Limb (tissue), 2 donors: ENCODE measurements around the gene CCDC74A.
A peak's percentile ranks its signal among the peaks of the same experiment; 100 is the strongest.
"Not testable (repeated sequence)": the region's sequence is repeated elsewhere in the genome, so short reads cannot be mapped to it uniquely, and the experiment has no call there.

Source experiments
- DNase-seq, 2 donors: peaks; one replicate each; pipeline ENCODE4 v3.0.0-alpha.2; 2016; ENCODE audit errors: extremely low spot score in 2 of 2

CCDC74A gene

DNA sequence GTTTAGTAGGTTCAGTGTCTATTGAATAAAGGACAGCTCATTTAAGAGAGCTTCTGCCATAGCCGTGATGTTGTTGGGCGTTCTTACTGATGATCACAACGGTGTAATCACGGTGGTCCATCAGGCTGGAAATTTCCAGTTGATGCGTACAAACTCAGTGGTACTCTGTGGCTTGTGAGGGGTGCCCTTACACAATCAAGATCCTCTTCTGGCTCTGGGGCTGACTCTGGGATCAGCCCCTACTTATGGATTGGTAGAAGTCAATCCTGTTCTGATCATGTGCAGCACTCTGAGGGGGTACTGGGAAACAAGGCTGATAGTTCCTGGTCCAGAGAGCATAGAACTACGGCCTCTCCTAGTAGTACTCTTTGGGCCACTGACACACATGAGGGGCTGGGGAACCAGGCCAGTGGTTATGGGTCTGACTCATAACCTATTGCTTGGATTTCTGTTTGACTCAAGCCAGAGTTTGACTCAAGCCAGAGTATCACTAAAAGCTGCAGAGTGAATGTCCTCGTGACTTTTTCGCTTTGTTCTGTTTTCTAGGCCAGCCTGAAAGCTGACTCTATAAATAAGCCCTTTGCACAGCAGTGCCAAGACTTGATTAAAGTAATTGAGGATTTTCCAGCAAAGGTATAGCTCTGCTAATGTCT is 29.2 kb upstream of the CCDC74A start:
- not testable (repeated sequence) for DNase-seq

- not testable (repeated sequence) for DNase-seq
Measured at GRCh38 chr2:131503587-131503986, 24.1 kb upstream of the CCDC74A start.

DNA sequence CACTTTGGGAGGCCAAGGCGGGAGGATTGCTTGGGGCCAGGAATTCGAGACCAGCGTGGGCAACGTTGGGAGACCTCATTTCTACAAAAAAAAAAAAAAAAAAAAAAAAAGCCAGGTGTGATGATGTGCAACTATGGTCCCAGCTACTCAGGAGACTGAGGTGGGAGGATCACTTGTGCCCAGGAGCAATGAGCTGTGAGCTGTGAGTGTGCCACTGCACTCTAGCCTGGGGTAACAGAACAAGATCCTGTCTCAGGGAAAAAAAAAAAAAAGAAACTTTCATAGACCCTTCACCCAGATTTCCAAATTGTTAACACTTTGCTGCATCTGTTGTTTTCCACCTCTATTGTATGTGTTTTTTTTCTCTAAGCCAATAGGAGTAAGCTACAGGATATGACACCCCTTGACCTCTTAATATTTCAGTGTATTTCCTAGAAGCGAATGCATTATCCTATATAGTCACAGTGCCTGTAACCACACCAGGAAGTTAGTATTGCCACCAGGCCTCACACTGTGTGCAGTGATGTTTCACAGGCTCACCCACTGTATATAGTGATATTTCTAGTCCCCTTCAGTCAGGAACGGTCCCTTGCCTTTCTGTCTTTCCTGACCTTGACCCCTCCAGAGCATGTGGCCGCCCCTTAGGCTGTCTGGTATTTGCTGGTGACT is 23.5 kb upstream of the CCDC74A start:
- DNase-seq = not testable (repeated sequence)

DNA sequence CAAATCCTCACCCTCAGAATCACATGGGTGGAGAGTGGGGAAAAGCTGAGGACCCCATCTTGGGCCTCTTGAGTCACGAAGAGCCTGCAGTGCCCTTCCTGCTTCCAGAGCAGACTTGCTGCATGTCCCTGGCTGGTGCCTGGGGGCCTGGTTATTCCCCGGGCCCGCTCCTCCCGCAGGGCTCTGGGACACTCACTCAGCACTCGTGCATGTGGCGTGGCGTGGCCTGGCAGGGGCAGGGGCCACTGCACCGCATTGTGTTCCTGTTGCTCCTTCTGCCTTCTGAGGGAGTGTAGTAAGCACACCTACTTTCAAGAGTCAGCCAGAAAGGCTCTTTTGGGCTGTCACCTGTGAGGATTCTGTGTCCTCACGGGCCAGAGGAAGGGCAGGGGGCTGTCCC is 18.1 kb upstream of the CCDC74A start:
- no peak for DNase-seq

- not testable (repeated sequence) for DNase-seq
Measured at GRCh38 chr2:131511291-131511968, 16.3 kb upstream of the CCDC74A start.

- DNase-seq = not testable (repeated sequence)
Measured at GRCh38 chr2:131511969-131512870, 15.5 kb upstream of the CCDC74A start.

- DNase-seq = not testable (repeated sequence)
Measured at GRCh38 chr2:131514408-131515166, 13.1 kb upstream of the CCDC74A start.

DNA sequence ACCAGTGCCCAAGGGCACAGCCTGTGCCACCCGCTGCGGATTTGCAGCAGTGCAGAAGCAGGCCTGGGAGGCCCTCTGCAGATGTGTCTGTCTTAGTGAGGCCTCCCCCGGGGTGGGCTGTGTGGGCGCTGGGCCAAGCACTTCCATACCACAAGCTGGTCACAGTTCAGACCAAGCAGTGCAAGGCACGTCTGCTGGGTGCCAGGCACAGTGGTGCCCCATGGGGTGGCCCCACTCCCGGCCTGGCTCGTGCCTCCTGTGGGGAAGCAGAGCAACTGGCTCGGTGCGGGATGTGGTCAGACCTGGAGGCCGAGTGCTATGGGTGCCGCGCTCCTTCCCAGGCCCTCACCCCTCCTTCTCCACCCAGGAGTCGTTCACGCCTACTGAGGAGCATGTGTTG is 12.5 kb upstream of the CCDC74A start:
- DNase-seq = not testable (repeated sequence)

- no peak for DNase-seq
Measured at GRCh38 chr2:131516011-131516410, 11.7 kb upstream of the CCDC74A start.

GRCh38 chr2:131516621-131517020 is 11.1 kb upstream of the CCDC74A start:
- DNase-seq = not testable (repeated sequence)

DNA sequence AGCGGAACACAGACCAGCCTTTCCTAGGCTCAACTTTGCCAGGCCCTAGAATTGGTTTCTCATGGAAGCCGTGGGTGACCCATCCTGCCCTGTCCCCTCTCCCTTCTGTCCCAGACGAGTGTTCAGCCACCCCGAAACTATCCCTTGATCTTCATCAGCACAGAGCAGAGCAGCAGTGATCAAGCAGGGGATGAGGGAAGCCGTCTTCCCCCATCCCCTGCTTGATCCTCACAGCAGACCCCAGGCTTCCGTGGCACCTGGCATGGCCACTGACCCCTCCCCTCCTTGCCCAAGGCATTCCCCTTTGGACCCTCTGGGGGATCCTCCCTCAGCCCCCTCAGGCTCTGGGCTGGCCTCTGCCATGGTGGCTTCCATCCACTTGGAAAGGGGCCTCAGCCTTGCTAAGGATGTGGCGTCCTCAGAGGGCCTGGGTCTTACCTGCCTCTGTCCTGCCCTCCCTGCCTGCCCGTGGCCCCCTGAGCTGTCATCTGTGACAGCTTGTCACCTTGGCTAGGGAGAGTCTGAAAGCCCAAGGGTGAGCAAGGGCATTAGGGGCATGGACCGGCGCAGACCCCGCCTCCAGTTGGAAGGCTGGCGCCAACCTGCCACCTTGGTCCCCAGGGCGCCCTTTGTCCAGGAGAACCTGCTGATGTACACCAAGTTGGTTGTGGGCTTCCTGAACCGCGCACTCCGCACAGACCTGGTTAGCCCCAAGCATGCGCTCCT is 10.4 kb upstream of the CCDC74A start:
- DNase-seq = no peak

- DNase-seq = not testable (repeated sequence)
Measured at GRCh38 chr2:131517856-131518255, 9.8 kb upstream of the CCDC74A start.

DNA sequence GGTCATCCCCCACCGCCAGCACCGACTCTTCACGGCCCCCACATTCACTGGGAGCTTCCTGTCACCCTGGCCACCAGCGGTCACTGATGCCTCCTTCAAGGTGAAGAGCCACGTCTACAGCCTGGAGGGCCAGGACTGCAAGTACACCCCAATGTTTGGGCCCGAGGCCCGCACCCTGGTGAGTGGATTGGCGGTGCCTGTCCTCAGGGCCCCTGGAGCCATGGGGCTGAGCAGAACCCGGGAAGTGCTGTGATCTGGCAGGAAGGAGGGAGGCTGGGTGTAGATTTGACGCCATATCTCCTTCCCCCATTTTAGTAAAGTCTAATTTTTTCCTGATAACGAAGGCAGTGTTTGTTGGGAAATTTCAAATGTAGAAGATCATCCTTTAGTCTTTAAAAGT is 9.2 kb upstream of the CCDC74A start:
- not testable (repeated sequence) for DNase-seq

DNA sequence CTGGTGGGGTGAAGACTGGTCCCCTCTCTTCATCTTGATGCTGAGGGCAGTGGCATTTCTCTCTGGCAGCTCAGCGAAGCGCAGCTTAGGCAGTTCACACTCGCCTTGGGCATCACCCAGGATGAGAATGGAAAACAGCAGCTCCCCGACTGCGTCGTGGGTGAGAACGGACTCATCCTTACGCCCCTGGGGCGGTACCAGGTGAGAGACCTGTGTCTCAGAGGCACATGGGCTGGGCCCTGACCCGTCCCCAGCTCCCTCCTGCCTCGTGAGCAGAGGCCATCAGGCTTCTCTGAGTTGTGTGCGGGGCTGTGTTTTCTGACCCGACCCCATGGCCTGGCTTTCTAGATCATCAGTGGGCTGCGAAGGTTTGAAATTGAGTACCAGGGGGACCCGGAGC is 8.2 kb upstream of the CCDC74A start:
- DNase-seq = no peak

- DNase-seq = not testable (repeated sequence)
Measured at GRCh38 chr2:131519871-131520470, 7.7 kb upstream of the CCDC74A start.

DNA sequence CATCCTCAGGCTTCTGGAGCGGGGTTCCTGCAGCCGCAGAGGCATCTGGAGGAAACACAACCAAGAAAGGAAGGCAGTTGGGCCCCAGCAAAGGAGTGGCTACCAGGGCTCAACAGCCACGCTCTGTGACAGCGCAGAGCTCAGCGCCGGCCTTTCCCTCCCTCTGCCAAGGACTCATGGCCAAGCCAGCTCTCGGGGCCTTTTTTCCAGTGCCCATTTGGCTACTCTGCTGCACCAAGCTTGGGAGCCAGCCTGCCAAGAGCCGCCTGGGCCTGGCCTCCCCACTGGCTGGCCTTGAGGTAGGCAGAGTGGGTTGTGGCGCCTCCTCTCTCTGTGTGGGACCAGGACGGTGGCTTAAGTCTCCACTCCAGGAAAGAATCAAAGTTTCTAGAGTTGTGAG is 7.2 kb upstream of the CCDC74A start:
- DNase-seq = no peak

DNA sequence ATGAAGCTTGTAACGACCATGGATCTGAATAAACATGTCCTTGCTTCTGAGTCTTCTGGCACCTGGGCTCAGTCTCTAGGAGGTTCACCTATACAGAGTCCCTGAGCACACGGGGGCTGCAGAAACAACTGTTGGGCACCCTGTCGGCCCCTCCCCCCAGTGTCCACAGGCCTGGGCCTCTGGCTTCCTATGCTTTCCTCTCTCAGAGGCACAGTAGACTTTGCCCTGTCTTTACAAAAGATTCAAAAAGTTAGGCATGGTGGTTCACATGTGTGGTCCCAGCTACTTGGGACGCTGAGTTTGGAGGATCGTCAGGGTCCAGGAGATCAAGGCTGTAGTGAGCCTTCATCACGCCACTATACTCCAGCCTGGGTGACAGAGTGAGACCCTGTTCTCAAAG is 6.2 kb upstream of the CCDC74A start:
- DNase-seq = not testable (repeated sequence)

DNA sequence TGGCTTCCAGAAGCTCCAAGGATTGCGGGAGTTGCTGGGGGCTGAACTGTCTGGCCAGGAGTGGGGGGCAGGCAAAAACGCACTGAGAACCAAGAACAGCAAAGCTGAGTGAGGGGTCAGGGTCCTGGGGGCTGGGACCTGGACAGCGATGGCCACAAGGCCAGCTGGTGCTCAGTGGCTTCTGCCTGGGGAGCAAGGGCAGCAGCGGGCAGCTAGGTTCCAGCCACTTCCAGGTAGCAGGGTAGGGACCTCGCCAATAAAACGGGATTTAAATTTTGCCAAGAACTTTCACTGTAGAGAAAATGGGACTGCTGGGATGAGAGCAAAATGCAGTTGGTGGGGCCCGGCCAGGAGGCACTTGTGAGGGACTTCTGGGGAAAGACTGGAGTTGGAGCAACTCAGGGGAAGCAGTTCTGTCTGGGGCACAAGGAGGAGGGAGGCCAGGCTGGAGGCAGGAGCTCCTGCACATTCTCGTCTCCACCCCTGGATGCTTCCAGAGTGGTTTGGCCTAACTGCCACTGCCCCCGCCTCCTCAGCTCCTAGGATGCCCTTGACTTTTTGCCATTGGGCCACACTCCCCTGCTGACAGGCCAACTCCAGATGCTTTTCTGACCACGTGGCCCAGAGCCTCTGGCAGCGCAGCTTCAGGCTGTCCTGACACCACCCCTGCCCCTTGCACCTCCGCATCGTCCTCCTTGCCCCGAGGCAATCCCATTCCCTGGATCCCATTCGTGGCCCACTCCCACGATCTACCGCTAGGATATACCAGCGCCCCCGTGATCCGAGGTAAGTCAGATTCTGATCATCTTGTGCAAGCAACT is 5.5 kb upstream of the CCDC74A start:
- DNase-seq = peak in 1 of 2 donors; percentile 19

DNA sequence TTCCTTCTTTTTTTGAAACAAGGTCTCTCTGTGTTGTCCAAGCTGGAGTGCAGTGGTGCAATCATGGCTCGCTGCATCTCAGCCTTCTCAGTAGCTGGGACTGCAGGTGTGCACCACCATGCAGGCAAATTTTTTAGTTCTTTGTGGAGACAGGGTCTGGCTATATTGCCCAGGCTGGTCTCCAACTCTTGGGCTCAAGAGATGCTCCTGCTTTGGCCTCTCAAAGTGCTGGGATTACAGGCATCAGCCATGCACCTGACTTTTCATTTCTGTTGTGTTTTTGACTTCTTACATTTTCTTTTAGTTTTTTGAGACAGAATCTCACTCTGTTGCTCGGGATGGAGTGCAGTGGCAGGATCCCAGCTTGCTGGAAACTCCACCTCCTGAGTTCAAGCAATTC is 2.4 kb upstream of the CCDC74A start:
- DNase-seq = not testable (repeated sequence)
